ENCODE measurements around the gene UPB1. TPM values are rescaled to one million over a fixed set of nuclear protein-coding genes. Genes with fewer than 3 reads are reported as not detected.
"Not testable (repeated sequence)": the region's sequence is repeated elsewhere in the genome, so short reads cannot be mapped to it uniquely, and the experiment has no call there.

Gene UPB1
- total RNA-seq, 1 donor from 2014 or later: 0.24 TPM

- Mint-ChIP-seq H3K4me3 (no peak overlapping the region), H3K27ac (no peak overlapping the region), H3K9me3 (no peaks in the 10 kb centered on the region), H3K4me1 (ENCODE audit: unreplicated experiment) (peaks cover 25% of the 10 kb centered on the region), H3K27me3 (peaks cover 5% of the 10 kb centered on the region), H3K36me3 (no peaks in the 10 kb centered on the region)
- no peak for TF ChIP-seq CTCF (conservative IDR thresholded peaks at IDR 0.05)
- no peak for DNase-seq (ENCODE audit: extremely low spot score, unreplicated experiment)
These were observed 8.6 kb upstream of the UPB1 start for GRCh38 chr22:24486501-24486921.

- no peak for DNase-seq (ENCODE audit: extremely low spot score, unreplicated experiment)
- H3K4me3 Mint-ChIP-seq: no peak overlapping the region
These were observed 6.1 kb upstream of the UPB1 start for GRCh38 chr22:24489011-24489410.

GRCh38 chr22:24489434-24489833 is 5.7 kb upstream of the UPB1 start:
- H3K4me3 Mint-ChIP-seq; H3K27ac Mint-ChIP-seq; H3K9me3 Mint-ChIP-seq; H3K36me3 Mint-ChIP-seq; DNase-seq (ENCODE audit: extremely low spot score, unreplicated experiment): not testable (repeated sequence)
- Mint-ChIP-seq H3K4me1 (ENCODE audit: unreplicated experiment) (peaks cover 15% of the 10 kb centered on the region), H3K27me3 (peaks cover 32% of the 10 kb centered on the region)

More at GRCh38 chr22:24489011-24489410, 6.1 kb upstream of the UPB1 start:
- Mint-ChIP-seq H3K27me3 (peaks cover 28% of the 10 kb centered on the region), H3K9me3 (peaks cover 5% of the 10 kb centered on the region), H3K4me1 (ENCODE audit: unreplicated experiment) (peaks cover 18% of the 10 kb centered on the region), H3K36me3 (no peaks in the 10 kb centered on the region), H3K27ac (no peak overlapping the region)
- no peak for TF ChIP-seq CTCF (conservative IDR thresholded peaks at IDR 0.05)

GRCh38 chr22:24492391-24492790 is 2.7 kb upstream of the UPB1 start:
- H3K27ac Mint-ChIP-seq: no peak overlapping the region
- peaks cover 57% of the 10 kb centered on the region for H3K27me3 Mint-ChIP-seq
- no peak for TF ChIP-seq CTCF (conservative IDR thresholded peaks at IDR 0.05)
- H3K36me3 Mint-ChIP-seq: no peaks in the 10 kb centered on the region
- H3K4me1 Mint-ChIP-seq (ENCODE audit: unreplicated experiment): peaks cover 15% of the 10 kb centered on the region
- no peak overlapping the region for H3K4me3 Mint-ChIP-seq
- DNase-seq (ENCODE audit: extremely low spot score, unreplicated experiment): no peak
- H3K9me3 Mint-ChIP-seq: peaks cover 5% of the 10 kb centered on the region

GRCh38 chr22:24494167-24494527 is 985 bp upstream of the UPB1 start:
- Mint-ChIP-seq H3K27me3 (peaks cover 59% of the 10 kb centered on the region), H3K36me3 (no peaks in the 10 kb centered on the region)

GRCh38 chr22:24495365-24495675 is 188 bp downstream of the UPB1 start:
- H3K36me3 Mint-ChIP-seq: no peaks in the 10 kb centered on the region
- H3K27ac Mint-ChIP-seq: no peak overlapping the region
- peaks cover 63% of the 10 kb centered on the region for H3K27me3 Mint-ChIP-seq
- peak overlapping the region; percentile 49 for H3K4me3 Mint-ChIP-seq
- DNase-seq (ENCODE audit: extremely low spot score, unreplicated experiment): no peak
- peaks cover 21% of the 10 kb centered on the region for H3K4me1 Mint-ChIP-seq (ENCODE audit: unreplicated experiment)
- H3K9me3 Mint-ChIP-seq: peaks cover 5% of the 10 kb centered on the region
- TF ChIP-seq CTCF (conservative IDR thresholded peaks at IDR 0.05): no peak

More at GRCh38 chr22:24494167-24494527, 985 bp upstream of the UPB1 start:
- TF ChIP-seq CTCF (conservative IDR thresholded peaks at IDR 0.05): no peak
- H3K4me3 Mint-ChIP-seq: peak overlapping the region; percentile 44
- DNase-seq (ENCODE audit: extremely low spot score, unreplicated experiment): no peak
- no peak overlapping the region for H3K27ac Mint-ChIP-seq
- H3K4me1 Mint-ChIP-seq (ENCODE audit: unreplicated experiment): peaks cover 17% of the 10 kb centered on the region
- peaks cover 5% of the 10 kb centered on the region for H3K9me3 Mint-ChIP-seq

Measured in type B pancreatic cell (in vitro differentiated cells).